Measurements from ENCODE around the gene TMED10. TPM values are rescaled to one million over a fixed set of nuclear protein-coding genes. Genes with fewer than 3 reads are reported as not detected.
"Not testable (repeated sequence)": the region's sequence is repeated elsewhere in the genome, so short reads cannot be mapped to it uniquely, and the experiment has no call there.

Gene TMED10
- total RNA-seq, 1 donor from 2014 or later, result 215 TPM

- DNase-seq (ENCODE audit: low read depth in 2 of 2), result no peak
These were observed 14.7 kb upstream of the TMED10 start for GRCh38 chr14:75191100-75191499.

- DNase-seq (ENCODE audit: low read depth in 2 of 2), result no peak
These were observed 13.6 kb upstream of the TMED10 start for GRCh38 chr14:75190023-75190422.

DNA sequence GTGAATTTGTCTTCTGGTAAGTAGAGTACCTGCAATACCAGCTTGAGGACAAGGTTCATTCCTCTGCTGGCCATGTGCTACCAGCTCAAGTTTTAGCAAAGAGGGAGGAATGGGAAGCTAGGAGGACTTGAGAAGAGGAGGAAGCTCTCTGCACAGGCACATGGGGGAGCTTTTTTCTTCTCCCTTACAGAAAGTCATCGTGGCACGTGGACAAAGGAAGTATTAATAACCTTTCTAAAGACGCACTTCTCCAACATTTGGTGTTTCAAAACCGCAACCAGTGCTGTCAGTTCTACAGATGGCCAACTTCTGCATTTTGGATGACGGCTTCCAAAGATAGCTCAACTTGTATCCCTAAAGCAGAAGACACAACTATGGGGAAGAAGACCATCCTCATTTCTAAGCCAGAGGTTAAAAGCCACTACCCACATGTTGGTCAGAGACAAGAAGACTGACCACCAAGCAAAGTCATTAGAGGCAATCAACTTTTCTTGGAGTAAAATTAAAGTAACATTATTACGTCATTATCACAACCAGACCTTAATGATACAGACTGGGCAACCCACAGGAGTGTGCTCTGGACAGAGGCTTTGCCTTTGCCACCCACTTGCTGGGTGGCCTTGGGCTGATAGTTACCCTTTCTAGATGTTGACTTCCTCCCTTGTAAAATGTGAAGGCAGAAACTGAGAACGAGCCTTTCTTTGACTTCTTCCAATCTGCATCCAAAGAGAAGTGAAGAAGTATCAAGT is 12.3 kb upstream of the TMED10 start:
- no peak for DNase-seq (ENCODE audit: low read depth in 2 of 2)

DNA sequence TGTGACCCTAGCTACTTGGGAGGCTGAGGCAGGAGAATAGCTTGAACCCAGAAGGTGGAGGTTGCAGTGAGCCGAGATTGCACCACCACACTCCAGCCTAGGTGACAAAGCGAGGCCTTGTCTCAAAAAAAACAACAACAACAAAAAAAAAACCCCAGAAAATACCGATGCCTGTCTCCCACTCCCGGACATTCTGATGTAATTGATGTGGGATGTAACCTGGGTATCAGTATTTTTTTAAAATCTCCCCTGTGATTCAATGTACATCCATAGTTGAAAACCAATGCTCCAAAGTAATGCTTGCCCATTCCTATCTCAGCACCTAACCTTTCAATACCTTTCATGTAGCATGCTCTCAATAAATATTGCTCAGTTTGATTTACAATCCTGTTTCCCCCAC is 11.7 kb upstream of the TMED10 start:
- DNase-seq (ENCODE audit: low read depth in 2 of 2), result no peak

DNA sequence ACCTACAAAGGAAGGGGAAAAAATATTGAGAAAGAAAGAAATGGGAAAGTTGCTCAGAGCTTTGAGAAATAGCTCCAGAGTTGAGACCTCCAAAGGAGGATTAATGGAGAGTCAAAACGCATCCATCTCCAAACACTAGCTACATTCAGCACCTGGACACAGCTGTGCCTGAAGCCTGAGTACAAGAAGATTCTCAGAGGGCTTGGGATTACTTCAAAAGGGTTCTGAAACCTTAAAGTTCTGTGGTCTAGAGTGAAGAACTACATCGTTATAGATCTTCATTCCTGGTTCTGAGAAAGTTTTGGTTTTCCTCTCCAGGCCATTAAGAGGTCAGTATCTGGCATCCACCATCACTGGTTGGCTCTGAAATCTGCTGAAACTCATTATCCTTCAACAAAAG is 10.5 kb upstream of the TMED10 start:
- DNase-seq (ENCODE audit: low read depth in 2 of 2), result no peak

DNA sequence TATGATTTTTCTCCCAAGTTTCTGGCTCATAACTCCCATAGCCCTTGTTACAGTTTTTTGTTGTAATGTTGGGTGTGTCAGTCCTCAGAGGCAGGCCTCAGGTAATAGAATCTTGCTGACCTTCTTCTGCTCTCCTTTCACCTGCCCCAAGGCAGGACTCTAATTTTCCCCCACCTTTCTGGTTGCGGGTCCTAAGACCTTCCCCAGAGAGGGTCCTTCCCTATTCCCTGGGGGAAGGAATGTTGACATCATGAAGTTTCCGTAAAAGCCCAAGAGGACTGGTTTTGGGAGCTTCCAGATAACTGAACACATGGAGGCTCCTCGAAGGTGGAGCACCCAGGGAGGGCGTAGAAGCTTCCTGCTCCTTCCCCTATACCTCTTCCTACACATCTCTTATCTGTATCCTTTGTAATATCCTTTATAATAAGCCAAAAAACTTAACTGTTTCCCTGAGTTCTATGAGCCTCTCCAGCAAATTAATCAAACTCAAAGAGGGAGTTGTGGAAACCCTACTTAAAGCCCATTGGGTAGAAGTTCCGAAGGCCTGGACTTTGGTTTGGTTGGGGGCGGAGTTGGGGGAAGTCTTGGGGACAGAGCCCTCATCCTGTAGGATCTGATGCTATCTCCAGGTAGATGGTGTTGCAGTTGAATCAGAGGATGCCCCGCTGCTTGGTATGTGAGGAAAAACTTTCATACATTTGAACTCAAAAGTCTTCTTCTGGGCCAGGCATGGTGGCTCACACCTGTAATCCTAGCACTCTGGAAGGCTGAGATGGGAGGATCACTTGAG is 9.0 kb upstream of the TMED10 start:
- DNase-seq (ENCODE audit: low read depth in 2 of 2), result no peak

- DNase-seq (ENCODE audit: low read depth in 2 of 2), result no peak
These were observed 8.1 kb upstream of the TMED10 start for GRCh38 chr14:75184492-75184891.

GRCh38 chr14:75184039-75184438 is 7.6 kb upstream of the TMED10 start:
- DNase-seq (ENCODE audit: low read depth in 2 of 2), result no peak

- DNase-seq (ENCODE audit: low read depth in 2 of 2), result no peak
These were observed 6.8 kb upstream of the TMED10 start for GRCh38 chr14:75183225-75183624.

GRCh38 chr14:75182821-75183220 is 6.4 kb upstream of the TMED10 start:
- no peak for DNase-seq (ENCODE audit: low read depth in 2 of 2)

DNA sequence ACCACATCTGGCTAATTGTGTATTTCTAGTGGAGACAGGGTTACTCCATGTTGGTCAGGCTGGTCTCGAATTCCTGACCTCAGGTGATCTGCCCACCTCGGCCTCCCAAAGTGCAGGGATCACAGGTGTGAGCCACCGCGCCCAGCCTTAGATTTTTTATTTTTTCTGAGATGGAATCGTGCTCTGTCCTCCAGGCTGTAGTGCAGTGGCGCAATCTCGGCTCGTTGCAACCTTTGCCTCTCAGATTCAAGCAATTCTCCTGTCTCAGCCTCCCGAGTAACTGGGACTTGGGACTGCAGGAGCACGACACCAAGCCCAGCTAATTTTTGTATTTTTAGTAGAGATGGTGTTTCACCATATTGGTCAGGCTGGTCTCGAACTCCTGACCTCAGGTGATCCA is 5.8 kb upstream of the TMED10 start:
- not testable (repeated sequence) for DNase-seq (ENCODE audit: low read depth in 2 of 2)

- DNase-seq (ENCODE audit: low read depth in 2 of 2), result no peak
These were observed 5.1 kb upstream of the TMED10 start for GRCh38 chr14:75181293-75182062.

DNA sequence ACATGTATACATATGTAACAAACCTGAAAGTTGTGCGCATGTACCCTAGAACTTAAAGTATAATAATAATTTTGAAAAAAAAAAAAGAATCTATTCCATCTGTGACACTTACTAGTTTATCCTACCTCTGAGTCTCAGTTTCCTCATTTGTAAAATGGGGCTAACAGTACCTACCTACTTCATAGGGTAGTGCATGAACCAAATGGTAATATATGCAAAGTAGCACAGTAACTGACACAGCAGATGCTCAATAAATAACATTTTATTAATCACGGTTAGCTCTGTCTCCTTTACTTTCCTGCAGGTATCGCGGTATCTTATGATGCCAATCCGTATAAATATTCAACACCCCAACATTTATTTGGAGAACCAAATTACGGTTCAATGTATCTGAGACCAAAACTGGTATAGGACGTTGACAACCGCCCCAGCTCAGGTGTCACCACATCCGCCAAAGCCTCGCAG is 703 bp downstream of the TMED10 start:
- DNase-seq (ENCODE audit: low read depth in 2 of 2), result peak in 1 of 2 donors; percentile 22

DNA sequence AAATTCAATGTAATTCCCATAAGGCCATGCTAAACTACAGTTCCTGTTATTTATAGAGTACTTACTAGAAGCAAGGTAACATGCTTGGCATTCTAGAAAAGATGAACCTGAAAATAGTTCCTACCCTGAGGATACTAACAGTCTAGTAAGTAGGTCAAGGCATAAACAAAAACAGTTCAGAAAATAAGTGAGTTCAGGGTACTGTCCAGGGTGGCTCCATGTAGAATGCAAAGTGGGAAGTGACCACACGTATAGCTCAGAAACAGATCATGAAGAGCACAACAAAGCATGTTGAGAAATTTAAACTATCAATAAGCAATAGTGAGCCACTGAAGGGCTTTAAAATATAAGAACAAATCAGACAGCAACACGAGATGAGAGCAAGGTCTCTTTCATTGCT is 2.3 kb downstream of the TMED10 start:
- DNase-seq (ENCODE audit: low read depth in 2 of 2), result no peak

DNA sequence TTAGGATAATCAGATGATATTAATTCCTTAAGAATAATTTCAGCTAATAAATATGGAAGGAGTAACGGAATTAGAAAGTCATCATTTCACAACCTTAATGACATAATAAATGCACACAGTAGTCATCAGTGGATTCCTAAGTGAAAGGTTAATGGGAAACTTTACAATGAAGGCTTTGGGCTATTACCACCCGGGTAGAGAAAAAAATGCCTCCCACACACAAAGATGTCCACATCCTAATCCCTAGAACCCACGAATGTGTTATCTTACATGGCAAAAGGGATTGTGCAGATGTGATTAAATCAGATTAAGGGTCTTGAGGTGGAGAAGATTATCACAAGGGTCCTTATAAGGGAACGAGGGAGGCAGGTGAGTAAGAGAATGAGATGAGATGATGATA is 5.6 kb downstream of the TMED10 start:
- DNase-seq (ENCODE audit: low read depth in 2 of 2), result no peak

GRCh38 chr14:75168586-75169335 is 7.7 kb downstream of the TMED10 start:
- no peak for DNase-seq (ENCODE audit: low read depth in 2 of 2)

DNA sequence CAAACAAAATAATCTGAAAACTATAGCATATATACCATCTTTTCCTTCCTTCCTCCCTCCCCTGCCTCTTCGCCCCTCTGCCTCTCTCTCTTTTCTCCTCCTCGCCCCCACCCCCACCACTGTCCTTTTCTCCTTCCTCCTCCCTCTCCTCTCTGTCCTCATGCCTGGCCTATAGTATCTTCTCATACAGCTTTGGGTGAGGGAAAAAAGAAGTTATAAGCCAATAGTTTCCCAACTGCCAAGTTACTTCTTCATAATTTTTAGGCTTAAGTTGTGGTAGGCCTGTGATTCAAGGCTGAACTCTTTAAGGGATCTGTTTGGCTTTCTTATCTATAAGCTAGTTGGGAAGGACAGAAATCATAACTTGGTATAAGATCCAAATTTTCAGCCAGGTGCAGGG is 9.1 kb downstream of the TMED10 start:
- no peak for DNase-seq (ENCODE audit: low read depth in 2 of 2)

- DNase-seq (ENCODE audit: low read depth in 2 of 2), result no peak
These were observed 10.6 kb downstream of the TMED10 start for GRCh38 chr14:75165586-75166391.

DNA sequence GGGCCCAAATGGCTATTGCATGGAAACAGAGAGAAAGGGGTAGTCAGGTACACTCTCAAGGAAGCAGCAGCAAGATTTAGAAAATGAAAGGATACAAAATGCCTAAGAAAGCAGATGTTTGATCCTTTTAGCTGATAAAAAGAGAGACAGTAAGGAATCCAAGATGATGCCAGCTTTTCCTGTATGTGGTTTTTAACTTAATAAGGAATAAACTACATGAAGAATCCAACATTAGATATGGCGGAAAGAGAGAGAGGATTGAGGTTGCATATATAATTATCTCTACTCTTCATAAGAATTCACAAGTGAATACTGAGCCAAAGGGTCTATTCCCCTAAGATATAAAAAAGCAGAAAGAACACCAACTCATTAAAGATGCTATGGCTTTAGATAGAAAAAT is 11.6 kb downstream of the TMED10 start:
- DNase-seq (ENCODE audit: low read depth in 2 of 2), result no peak

DNA sequence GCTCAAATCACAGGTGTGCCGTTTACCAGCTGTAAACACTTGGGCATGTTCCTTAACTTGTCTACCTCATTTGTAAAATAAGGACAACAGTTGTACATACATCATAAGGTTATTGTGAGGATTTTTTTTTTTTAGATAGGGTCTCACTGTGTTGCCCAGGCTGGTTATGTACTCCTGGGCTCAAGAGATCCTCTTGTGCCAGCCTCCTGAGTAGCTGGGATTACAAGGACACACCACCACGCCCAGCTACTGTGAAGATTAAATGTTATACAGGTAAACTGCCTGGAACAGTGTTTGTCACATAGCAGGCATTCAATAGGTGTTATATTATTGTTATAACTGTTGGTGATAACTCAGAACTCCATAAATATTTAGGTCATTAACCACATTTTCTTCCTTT is 12.7 kb downstream of the TMED10 start:
- DNase-seq (ENCODE audit: low read depth in 2 of 2), result no peak

GRCh38 chr14:75162631-75163030 is 13.8 kb downstream of the TMED10 start:
- DNase-seq (ENCODE audit: low read depth in 2 of 2), result no peak
